Kidney (tissue), 14 donors: ENCODE data around the gene CEP97. TPM values are rescaled to one million over a fixed set of nuclear protein-coding genes. Genes with fewer than 3 reads are reported as not detected.
A peak's percentile ranks its signal among the peaks of the same experiment; 100 is the strongest.
"Not testable (repeated sequence)": the region's sequence is repeated elsewhere in the genome, so short reads cannot be mapped to it uniquely, and the experiment has no call there.

ENCODE experiments used
- DNase-seq, 5 donors: peaks; one replicate each; pipeline ENCODE4 v3.0.0-alpha.2; 2013 to 2020
- FAIRE-seq: peaks from 2 replicates; lab custom pipeline; 2012; peaks lifted over from hg19 to GRCh38; lab: Jason Lieb, UNC
- H3K27ac ChIP-seq, 2 donors: one replicate each; pipeline ENCODE4 v1.7.0; 2013; ENCODE audit warnings: low read depth in 2 of 2, low read length in 2 of 2, inconsistent platforms in 1 of 2
- H3K27me3 ChIP-seq: one replicate; pipeline ENCODE4 v1.7.1; 2013; ENCODE audit warnings: low read length, inconsistent platforms; ENCODE audit not compliant: control insufficient read depth, insufficient read depth
- H3K36me3 ChIP-seq, 3 donors: one replicate each; pipeline versions ENCODE4 v1.7.0 to v1.7.1; 2013; ENCODE audit warnings: low read length in 3 of 3, control low read depth in 1 of 3, inconsistent platforms in 1 of 3; ENCODE audit not compliant: insufficient read depth in 3 of 3, control insufficient read depth in 2 of 3
- H3K4me1 ChIP-seq, 3 donors: one replicate each; pipeline versions ENCODE4 v1.7.0 to v1.7.1; 2013; ENCODE audit warnings: low read length in 3 of 3, inconsistent platforms in 1 of 3, low read depth in 1 of 3; ENCODE audit not compliant: control insufficient read depth in 2 of 3, insufficient read depth in 2 of 3
- H3K4me3 ChIP-seq, 3 donors: one replicate each; pipeline versions ENCODE4 v1.7.0 to v1.8.1; 2013; ENCODE audit warnings: low read length in 3 of 3, control low read depth in 1 of 3, inconsistent platforms in 1 of 3
- H3K9ac ChIP-seq, 3 donors: one replicate each; pipeline versions ENCODE4 v1.7.0 to v1.7.1; 2013; ENCODE audit warnings: low read length in 3 of 3, control low read depth in 1 of 3, inconsistent platforms in 1 of 3
- H3K9me3 ChIP-seq, 3 donors: one replicate each; pipeline versions ENCODE4 v1.7.0 to v1.7.1; 2013; ENCODE audit warnings: low read length in 3 of 3, control low read depth in 1 of 3, inconsistent platforms in 1 of 3; ENCODE audit not compliant: control insufficient read depth in 2 of 3, insufficient read depth in 1 of 3
- CTCF ChIP-seq: IDR thresholded peaks from 3 replicates; pipeline ENCODE4 v1.5.1; 2012; ENCODE audit warnings: mild to moderate bottlenecking, moderate library complexity, borderline replicate concordance; ENCODE audit not compliant: insufficient read depth; ENCODE audit errors: extremely low read depth
- intact Hi-C: fragments of 100-400 bp; cut with DNase I; formaldehyde crosslinking; loops from one replicate; pipeline ENCODE4 v1.11.1; 2022
- polyA plus RNA-seq: library from polyadenylated mRNA; stranded (reverse); fragments of 350-450 nt; fragmentation: Illumina TruSeq; extraction: RNeasy Lipid Tissue Mini Kit (QIAGEN cat#74804); gene quantifications from one replicate; pipeline ENCODE4 v1.2.3, GENCODE V29; 2014; ENCODE audit warnings: low read depth, low replicate concordance; ENCODE audit not compliant: insufficient read depth
- total RNA-seq: library from RNA; stranded (reverse); fragmentation: NEBNext Ultra II Directional; extraction: Animal tissue kit (Norgen Biotek cat#: 25700); gene quantifications from one replicate; pipeline ENCODE4 v1.2.1, GENCODE V29; 2021
- donor health status: control.
- donor health status: control.
- donor health status: control.
- donor health status: control.
- donor health status: control.
- donor health status: DM: yes; HTN: yes; CAD: no.
- donor health status: Normal renal cell carcinoma (clear cell type).

Gene CEP97
- total and polyA plus RNA-seq, 2 donors from 2014 or later: 1.7 to 7.5 TPM

GRCh38 chr3:101687142-101687931, 37.1 kb upstream of the CEP97 start:
- H3K27me3 ChIP-seq: no peaks in the 10 kb centered on the region
- H3K4me1 ChIP-seq: peaks cover 0 to 8% (median 4%) of the 10 kb centered on the region in 3 donors
- peak in 2 of 5 donors; percentile 43 to 64 for DNase-seq
- peak overlapping the region; percentile 94 to 100 (median 98) for H3K4me3 ChIP-seq
- FAIRE-seq: no peak
- peak overlapping the region in 2 of 3 donors; percentile 100 for H3K9ac ChIP-seq
- peak overlapping the region; percentile 76 to 96 for H3K27ac ChIP-seq
- H3K9me3 ChIP-seq: no peaks in the 10 kb centered on the region
- peaks cover 1 to 13% (median 3%) of the 10 kb centered on the region in 3 donors for H3K36me3 ChIP-seq
- intact Hi-C loops: no loop called here
- TF ChIP-seq CTCF: no peak

GRCh38 chr3:101689286-101689685, 35.1 kb upstream of the CEP97 start:
- peaks cover 0 to 8% (median 3%) of the 10 kb centered on the region in 3 donors for H3K36me3 ChIP-seq
- no peak for FAIRE-seq
- H3K9me3 ChIP-seq: no peaks in the 10 kb centered on the region
- TF ChIP-seq CTCF: no peak
- no peak overlapping the region for H3K27ac ChIP-seq
- DNase-seq: no peak
- intact Hi-C loops: no loop called here
- H3K9ac ChIP-seq: no peak overlapping the region
- H3K27me3 ChIP-seq: no peaks in the 10 kb centered on the region
- no peak overlapping the region for H3K4me3 ChIP-seq
- peaks cover 0 to 8% (median 0%) of the 10 kb centered on the region in 3 donors for H3K4me1 ChIP-seq

GRCh38 chr3:101690972-101691371, 33.4 kb upstream of the CEP97 start:
- Histone ChIP-seq H3K4me1 (peaks cover 0 to 7% (median 0%) of the 10 kb centered on the region in 3 donors), H3K27me3 (no peaks in the 10 kb centered on the region), H3K27ac (no peak overlapping the region), H3K4me3 (no peak overlapping the region), H3K9me3 (no peaks in the 10 kb centered on the region), H3K36me3 (no peaks in the 10 kb centered on the region), H3K9ac (no peak overlapping the region)
- FAIRE-seq: no peak
- no peak for DNase-seq
- no peak for TF ChIP-seq CTCF
- intact Hi-C loops: no loop called here

- H3K9ac ChIP-seq, H3K9me3 ChIP-seq, FAIRE-seq, H3K4me1 ChIP-seq, intact Hi-C loops, H3K27me3 ChIP-seq, H3K36me3 ChIP-seq, DNase-seq, H3K27ac ChIP-seq, H3K4me3 ChIP-seq: not testable (repeated sequence)
Measured at GRCh38 chr3:101691685-101692671, 32.4 kb upstream of the CEP97 start.
